ENCODE data around the gene NEURL3.

GRCh38 chr2:96463119-96463518 is 42.0 kb downstream of the NEURL3 start:
- no peak for TF ChIP-seq ZNF232 (CRISPR knock-in tag; IDR thresholded peaks at IDR 0.05)
- no peak for TF ChIP-seq CBX8 (IDR thresholded peaks at IDR 0.05; ENCODE audit: borderline replicate concordance, extremely low read depth, low read depth, low read length, poor library complexity, severe bottlenecking)
- TF ChIP-seq CSDE1 (IDR thresholded peaks at IDR 0.05) = no peak
- no peak for TF ChIP-seq SAP30 (IDR thresholded peaks at IDR 0.05; ENCODE audit: borderline replicate concordance, insufficient read depth, low read depth, low read length, poor library complexity, severe bottlenecking)
- TF ChIP-seq MYC (IDR thresholded peaks at IDR 0.05; ENCODE audit: low read depth, low read length) = no peak
- TF ChIP-seq MYC (CRISPR knock-in tag; IDR thresholded peaks at IDR 0.05; ENCODE audit: borderline replicate concordance, low read depth) = no peak
- TF ChIP-seq ZNF239 (CRISPR knock-in tag; IDR thresholded peaks at IDR 0.05) = no peak
- no peak for TF ChIP-seq MAFK (IDR thresholded peaks at IDR 0.05; ENCODE audit: low read length)
- no peak for TF ChIP-seq CTCF (IDR thresholded peaks at IDR 0.05 in 2 of 3, conservative IDR thresholded peaks at IDR 0.05 in 1 of 3; ENCODE audit: insufficient read depth in 2 of 3, low read depth in 1 of 3, low read length in 3 of 3)
- no peak for TF ChIP-seq SRF (CRISPR knock-in tag; IDR thresholded peaks at IDR 0.05)
- TF ChIP-seq REST (IDR thresholded peaks at IDR 0.05; ENCODE audit: borderline replicate concordance) = no peak
- TF ChIP-seq REST (CRISPR knock-in tag; IDR thresholded peaks at IDR 0.05; ENCODE audit: low read depth) = no peak
- no peak for TF ChIP-seq PHF8 (IDR thresholded peaks at IDR 0.05; ENCODE audit: borderline replicate concordance, low read length)
- no peak for TF ChIP-seq POLR2A (conservative IDR thresholded peaks at IDR 0.05)
- no peak for TF ChIP-seq HBP1 (CRISPR knock-in tag; IDR thresholded peaks at IDR 0.05)
- no peak for TF ChIP-seq BRF2 (IDR thresholded peaks at IDR 0.05; ENCODE audit: borderline replicate concordance, insufficient read depth, insufficient read length)

Measured in K562 (cell line).